ENCODE results near the gene GLDC.

The GLDC gene

DNA sequence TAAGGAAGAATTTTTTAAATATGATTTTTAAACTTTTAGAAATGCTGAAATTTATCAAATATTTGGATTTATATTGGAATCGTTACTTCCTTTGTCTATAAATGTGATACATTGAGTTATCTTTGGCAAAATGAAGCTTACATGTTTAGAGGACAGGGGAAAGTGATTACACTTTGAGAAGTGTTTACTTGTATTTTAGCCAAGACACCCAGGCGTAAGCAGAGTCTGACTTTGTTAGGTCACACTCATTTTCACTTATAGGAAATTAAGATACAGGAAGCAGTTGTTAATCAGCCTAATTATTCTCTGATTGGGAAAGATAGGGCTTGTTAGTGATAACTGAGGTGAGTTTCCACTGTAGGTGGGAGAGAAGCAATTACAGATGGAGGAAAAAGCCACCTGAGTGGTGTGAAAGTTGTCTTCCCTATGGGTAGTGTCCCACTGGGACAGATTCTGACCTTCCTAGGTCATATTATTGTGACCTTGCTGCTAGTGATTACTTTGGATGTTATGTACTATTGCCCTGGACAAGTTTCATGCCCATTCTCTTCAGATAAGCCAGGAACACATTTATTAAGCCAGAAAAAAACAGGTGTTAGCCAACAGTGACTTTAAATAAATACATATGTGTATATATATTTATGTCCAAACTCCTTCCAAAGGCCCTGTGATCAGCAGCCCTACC lies 143.9 kb downstream of the GLDC start:
- no peak overlapping the region for H3K4me3 ChIP-seq (ENCODE audit: low read depth, low read length)
- TF ChIP-seq, protein P1, sequence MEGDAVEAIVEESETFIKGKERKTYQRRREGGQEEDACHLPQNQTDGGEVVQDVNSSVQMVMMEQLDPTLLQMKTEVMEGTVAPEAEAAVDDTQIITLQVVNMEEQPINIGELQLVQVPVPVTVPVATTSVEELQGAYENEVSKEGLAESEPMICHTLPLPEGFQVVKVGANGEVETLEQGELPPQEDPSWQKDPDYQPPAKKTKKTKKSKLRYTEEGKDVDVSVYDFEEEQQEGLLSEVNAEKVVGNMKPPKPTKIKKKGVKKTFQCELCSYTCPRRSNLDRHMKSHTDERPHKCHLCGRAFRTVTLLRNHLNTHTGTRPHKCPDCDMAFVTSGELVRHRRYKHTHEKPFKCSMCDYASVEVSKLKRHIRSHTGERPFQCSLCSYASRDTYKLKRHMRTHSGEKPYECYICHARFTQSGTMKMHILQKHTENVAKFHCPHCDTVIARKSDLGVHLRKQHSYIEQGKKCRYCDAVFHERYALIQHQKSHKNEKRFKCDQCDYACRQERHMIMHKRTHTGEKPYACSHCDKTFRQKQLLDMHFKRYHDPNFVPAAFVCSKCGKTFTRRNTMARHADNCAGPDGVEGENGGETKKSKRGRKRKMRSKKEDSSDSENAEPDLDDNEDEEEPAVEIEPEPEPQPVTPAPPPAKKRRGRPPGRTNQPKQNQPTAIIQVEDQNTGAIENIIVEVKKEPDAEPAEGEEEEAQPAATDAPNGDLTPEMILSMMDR (IDR thresholded peaks at IDR 0.05; ENCODE audit: low read depth, low read length) = no peak

DNA sequence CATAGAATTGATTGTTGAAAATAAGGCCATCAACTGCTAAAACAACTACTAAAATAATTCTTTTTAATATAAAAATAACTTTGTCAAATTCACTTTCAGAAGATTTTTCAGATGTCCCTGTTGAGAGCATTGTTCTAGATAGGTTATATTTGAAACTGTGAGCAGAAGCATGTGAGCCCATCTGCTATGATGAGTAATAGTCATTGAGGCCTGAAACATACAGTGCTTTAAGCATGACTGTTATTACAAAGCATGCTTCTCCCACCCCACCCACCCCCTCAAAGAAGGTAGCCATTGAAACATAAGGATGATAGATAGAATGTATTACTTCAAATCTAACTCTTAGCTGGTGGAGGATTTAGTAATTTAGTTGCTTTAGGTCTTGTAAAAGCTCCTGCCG lies 146.5 kb downstream of the GLDC start:
- TF ChIP-seq, protein P1 (IDR thresholded peaks at IDR 0.05; ENCODE audit: low read depth, low read length) = no peak
- no peak overlapping the region for H3K4me3 ChIP-seq (ENCODE audit: low read depth, low read length)

DNA sequence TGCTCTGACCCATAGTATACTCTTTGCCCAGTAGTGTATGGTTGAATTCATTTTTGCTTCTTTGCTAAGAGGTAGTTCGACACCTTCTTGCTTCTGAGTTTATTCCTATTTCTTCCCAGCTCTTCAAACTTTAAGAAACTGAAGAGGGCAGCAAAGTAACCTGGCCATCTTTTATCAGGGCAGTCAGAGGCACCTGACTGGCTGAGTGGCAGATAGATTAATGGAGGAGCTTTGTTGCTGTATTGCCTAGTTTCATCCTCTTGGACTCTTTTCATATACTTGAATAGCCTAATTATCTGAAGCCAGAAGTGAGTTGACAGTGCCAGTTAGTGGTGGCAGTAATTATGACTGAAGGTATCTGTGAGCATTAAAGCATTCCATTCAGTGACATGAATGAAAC lies 150.1 kb downstream of the GLDC start:
- H3K4me3 ChIP-seq (ENCODE audit: low read depth, low read length) = no peak overlapping the region
- TF ChIP-seq, protein P1 (IDR thresholded peaks at IDR 0.05; ENCODE audit: low read depth, low read length) = no peak

DNA sequence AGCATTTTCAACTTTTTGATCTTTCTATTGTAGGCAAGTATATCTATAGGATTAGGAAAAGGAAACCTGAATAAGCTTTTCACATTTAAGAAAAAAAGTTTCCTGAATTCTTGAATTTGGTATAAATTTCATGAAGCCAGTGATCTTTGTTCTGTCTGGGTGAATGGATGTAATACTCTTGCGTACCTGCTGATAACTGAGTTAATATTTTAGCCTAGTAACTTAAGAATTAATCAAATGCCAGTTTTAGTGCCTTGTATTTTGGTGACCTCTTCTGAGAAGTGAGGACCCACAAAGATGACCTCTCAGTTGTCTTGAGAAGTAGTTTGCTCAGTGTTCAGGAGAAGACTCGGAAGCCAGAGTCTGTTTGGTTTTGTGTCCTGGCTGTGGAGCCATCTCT lies 154.7 kb downstream of the GLDC start:
- TF ChIP-seq, protein P1 (IDR thresholded peaks at IDR 0.05; ENCODE audit: low read depth, low read length) = no peak
- H3K4me3 ChIP-seq (ENCODE audit: low read depth, low read length) = no peak overlapping the region

DNA sequence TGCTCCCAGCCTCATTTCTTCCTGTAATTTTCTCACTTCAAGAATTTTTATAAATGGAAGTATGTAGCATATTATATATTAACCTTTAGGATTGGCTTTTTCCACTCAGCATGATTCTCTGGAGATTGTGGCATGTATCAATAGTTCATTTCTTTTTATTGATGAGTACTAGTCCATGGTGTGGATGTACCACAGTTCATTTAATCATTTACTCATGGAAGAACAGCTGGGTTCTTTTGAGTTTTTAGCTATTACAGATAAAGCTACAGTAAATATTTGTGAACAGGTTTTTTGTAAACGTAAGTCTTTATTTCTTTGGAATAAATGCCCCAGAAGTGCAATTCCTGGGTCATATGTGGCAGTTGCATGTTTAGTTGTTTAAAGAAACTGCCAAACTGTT lies 156.4 kb downstream of the GLDC start:
- H3K4me3 ChIP-seq (ENCODE audit: low read depth, low read length) = no peak overlapping the region
- TF ChIP-seq, protein P1 (IDR thresholded peaks at IDR 0.05; ENCODE audit: low read depth, low read length) = no peak

DNA sequence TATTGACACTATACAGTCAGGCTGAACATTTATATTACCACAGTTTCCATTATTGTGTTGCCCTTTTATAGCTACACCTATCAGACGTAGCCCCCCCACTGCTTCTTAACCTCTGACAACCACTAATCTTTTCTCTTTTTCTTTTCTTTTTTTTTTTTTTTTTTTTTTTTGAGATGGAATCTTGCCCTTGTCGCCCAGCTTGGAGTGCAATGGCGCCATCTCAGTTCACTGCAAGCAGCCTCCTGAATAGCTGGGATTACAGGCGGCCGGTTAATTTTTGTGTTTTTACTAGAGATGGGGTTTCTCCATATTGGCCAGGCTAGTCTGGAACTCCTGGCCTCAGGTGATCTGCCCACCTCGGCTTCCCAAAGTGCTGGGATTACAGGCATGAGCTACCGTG lies 157.1 kb downstream of the GLDC start:
- TF ChIP-seq, protein P1 (IDR thresholded peaks at IDR 0.05; ENCODE audit: low read depth, low read length) = no peak
- H3K4me3 ChIP-seq (ENCODE audit: low read depth, low read length) = no peak overlapping the region

DNA sequence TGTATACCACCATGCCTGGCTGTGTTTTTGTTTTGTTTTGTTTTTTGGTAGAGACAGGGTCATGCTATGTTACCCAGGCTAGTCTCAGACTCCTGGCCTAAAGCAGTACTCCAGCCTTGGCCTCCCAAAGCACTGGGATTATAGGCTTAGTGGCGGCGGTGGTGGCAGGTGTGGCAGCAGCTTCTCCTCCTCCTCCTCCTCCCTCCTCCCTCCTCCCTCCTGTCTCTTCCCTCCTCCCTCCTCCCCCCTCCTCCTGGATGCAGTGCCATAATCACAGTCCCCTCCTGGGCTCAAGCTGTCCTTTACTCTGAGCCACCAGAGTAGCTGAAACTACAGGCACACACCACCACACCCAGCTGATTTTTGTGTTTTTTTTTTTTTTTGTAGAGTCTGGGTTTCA lies 161.3 kb downstream of the GLDC start:
- TF ChIP-seq, protein P1 (IDR thresholded peaks at IDR 0.05; ENCODE audit: low read depth, low read length) = no peak
- no peak overlapping the region for H3K4me3 ChIP-seq (ENCODE audit: low read depth, low read length)
